D341Med (cell line): ENCODE measurements around the gene RHCG.
A peak's percentile ranks its signal among the peaks of the same experiment; 100 is the strongest.

Source experiments
- DNase-seq: peaks from one replicate; pipeline ENCODE4 v3.0.0; 2012; ENCODE audit warnings: low spot score

The RHCG gene

DNA sequence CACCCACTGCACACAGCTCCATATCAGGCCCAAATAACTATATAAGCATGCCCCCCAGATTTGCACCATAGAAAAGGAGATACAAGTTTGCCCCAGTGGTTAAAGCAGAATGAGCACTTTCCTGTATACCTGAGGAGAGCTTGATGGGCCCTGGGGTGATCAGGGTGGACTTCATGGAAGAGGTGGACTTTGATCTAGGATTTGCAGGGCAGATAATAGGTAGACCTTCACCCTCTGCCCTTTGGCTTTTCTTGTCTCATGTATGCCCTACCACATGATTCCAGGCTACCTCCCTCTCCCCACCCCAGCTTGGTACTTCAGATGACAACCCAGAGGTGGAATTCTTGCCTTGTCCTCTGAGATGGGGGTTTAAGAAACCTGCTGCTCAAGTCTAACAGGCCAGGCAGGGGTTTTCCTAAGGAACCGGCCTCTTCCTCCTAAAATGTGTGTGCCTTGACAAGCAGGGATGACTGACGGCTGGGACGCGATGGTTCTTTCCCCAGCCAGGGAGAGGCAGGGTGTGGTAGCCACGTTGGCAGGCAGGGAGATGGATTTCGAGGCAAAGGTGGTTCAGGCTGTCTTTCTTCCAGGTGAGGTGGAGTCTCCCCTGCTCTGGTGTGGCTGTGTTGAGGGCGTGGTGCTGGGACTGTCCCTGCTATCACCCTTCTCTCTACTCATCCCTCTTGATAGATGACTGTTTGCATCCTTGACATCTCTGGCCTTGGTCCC lies 6.6 kb upstream of the RHCG start:
- DNase-seq, result no peak

GRCh38 chr15:89501646-89502045 lies 5.3 kb upstream of the RHCG start:
- DNase-seq, result no peak

GRCh38 chr15:89500397-89501270 lies 4.3 kb upstream of the RHCG start:
- DNase-seq, result no peak

- no peak for DNase-seq
Observed at GRCh38 chr15:89499156-89499555, 2.8 kb upstream of the RHCG start.

GRCh38 chr15:89498574-89498906 lies 2.2 kb upstream of the RHCG start:
- DNase-seq, result no peak

- DNase-seq, result no peak
Observed at GRCh38 chr15:89497231-89497630, 848 bp upstream of the RHCG start.

GRCh38 chr15:89495638-89496145 lies 691 bp downstream of the RHCG start:
- DNase-seq, result no peak

DNA sequence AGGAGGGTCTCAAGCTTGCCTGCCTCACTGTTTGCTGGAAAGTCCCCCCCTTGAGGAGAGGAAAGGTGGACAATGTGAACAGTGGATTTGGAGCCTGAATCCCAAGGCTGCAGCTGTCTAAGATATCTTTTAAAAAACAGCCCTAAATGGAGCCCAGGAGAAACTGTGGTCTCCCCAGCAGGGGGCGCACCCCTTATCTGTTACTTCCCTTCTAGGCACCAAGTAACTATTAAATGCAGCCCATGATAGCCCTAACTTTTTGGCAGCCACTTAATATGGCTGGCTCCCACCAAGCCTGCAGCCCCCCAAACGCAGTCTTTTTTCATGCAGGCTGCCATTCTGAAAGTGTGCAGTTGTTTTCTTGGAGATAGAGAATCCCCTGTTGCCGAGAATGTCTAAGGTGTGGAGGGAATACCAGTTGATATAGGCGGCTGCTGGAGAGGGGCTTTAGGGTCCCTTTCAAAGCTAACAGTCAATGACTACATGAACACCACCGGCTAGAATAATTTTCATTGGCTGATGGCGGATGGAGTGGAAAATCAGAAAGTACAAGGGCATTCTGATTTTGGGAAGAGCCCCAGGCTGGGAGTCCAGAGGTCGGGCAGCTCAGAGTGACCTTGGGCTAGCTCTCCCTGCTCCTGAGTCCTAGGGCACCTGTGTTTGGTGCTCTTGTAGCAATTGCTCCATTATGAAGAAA lies 1.3 kb downstream of the RHCG start:
- DNase-seq, result no peak

GRCh38 chr15:89494031-89494430 lies 2.4 kb downstream of the RHCG start:
- DNase-seq, result no peak

GRCh38 chr15:89492934-89493631 lies 3.3 kb downstream of the RHCG start:
- DNase-seq, result no peak

DNA sequence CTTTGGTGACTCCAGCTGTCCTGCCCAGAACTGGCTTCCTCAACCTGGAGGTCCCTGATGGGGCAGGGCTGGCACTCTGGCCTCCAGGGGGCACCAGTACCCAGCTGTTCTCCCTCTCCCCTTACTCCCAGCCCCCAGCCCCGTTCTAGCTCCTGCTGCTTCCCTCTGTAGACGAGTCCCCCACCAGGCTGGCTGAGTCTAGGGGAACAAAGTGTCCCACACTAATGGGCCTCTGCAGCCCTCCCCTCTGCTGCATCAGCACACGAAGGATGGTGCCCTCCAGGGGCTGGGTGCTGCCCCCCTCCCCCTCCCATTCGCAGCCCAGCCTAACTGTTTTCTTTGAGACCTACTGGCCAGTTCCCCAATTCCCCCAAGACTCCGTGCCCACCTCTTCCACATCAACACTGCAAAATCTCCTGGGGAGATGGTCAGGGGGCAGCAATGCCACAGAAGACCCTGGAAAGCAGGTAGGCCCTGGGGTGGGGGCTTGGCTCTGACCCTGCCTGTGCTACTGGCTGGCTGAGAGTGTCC lies 4.2 kb downstream of the RHCG start:
- peak; percentile 72 for DNase-seq

DNA sequence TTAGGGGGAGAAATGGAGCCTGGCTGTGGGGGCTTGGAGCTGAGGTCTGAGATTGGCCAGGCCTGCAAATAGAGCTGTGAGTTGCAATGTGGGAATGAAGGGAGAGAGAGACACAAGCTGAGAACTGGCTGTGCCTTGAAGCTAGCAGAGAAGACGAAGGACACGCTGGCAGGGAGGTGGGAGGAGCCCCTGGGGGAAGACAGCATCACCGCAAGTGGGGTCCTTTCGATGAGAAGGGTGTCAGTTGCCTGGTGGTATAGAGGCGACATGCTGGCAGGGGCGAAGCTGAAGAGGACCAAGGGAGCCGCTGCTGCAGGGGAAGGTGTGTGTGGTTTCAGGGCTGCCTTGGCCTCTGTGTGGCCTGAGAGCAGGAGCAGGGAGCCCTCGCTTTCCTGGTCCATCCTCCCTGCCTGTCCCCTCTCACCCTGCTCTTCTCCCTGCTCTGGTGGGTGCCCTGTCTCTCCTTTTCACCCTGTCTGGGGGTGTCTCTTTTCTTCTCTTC lies 5.5 kb downstream of the RHCG start:
- DNase-seq, result no peak

DNA sequence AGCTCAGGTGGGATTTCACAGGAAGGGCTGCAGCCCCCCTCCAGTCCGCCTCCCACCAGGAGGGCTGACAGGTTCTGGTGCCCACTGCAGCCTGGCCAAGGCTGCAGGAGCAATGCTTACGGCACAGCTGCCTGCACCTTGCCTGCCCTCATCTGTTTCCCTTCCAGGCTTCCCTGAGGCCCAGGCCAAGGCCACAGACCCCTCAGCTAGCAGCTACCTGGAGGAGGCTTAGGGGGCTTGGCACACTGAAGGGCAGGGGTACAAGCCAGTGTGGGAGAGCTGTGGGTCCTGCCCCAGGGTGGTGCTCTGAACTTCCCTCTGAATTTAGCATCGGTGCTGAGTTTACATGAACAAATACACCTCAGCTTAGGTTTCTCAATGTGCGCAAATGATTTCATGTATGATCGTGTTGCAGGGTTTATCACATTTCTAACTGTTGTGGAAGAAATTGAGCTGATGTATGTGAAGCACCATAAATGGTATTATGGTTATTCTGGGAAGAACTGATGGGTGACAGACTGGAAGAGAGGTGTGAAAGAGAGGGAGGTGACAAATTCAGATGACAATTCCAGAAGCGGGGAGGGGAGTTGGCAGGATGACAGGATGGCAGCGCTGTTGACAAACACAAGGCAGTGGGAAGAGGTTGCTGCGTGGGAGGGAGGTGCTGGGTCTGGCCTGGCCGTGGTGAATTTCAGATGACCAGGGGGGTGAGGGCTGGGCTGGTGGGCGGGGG lies 6.1 kb downstream of the RHCG start:
- DNase-seq, result no peak

DNA sequence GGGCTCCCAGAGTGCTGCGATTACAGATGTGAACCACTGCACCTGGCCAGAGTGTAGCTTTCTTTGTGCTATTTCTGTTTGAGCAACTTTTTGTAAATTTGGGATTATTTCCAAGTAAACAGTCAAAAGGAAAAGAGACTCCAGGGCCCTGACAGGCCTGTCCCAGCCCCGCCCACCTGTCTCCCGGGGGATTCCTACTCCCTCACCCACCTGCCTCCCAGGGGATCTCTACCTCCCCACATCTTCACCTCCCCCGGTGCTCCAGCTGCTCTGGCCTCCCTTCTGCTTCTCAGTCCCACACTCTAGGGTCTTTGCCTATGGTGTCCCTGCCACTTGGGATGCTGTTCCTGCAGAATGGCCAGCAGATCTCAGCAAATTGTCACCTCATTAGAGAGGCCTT lies 7.0 kb downstream of the RHCG start:
- no peak for DNase-seq

DNA sequence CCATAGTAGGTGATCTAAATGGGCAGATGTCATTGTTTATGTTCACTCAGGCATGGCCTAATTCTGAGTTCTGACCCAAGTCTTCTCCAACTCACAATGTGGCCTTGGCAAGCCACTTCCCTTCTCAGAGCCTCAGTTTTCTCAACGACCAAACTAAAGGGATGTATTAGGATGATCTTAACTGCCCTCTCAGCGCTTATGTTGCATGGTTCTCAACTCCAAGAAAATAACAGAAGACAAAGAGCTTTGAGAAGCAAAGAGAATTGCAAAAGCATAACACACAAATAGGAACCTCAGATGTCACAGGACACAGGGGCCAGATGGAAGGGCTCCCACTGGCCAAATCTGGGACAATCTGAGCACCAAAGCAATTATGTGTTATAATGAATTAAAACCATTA lies 8.6 kb downstream of the RHCG start:
- DNase-seq, result no peak

- DNase-seq, result no peak
Observed at GRCh38 chr15:89486726-89487050, 9.7 kb downstream of the RHCG start.

DNA sequence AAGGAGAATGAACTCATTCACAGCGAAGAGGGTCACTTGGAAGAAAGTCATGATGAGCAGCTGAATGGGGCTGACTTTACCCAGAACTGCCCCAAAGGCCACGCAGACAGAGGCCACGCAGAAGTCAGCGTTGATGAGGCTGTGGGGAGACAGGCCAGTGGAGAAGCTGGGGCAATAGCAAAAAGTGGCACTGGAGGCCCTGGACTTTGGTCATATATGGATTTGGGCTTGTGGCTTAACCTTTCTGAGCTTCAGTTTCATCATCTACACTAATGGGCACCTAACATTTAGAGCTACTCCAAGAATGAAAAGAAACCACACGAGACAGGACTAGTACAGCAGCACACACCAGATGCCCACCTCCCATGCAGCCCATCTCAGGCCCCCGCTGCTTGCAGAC lies 13.3 kb downstream of the RHCG start:
- no peak for DNase-seq

- DNase-seq, result no peak
Observed at GRCh38 chr15:89482139-89482538, 14.2 kb downstream of the RHCG start.

DNA sequence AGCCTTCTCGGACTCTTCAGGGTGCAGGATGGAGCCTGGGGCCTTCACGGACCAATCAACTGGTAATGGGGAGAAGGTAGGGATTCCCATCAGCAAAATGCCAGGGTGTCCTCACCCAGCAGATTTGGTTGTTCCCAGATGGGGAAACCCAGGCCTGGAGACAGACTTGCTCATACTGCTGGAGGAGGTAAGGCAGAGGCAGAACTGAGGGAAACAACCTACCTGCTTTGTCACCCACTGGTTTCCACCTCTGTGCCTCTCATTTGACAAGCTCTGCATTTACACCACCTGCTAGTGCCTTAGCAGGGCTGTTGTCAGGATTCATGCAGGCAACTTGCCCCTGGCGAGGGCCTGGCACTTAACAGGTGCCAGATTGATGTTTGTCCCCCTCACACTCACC lies 15.9 kb downstream of the RHCG start:
- no peak for DNase-seq

DNA sequence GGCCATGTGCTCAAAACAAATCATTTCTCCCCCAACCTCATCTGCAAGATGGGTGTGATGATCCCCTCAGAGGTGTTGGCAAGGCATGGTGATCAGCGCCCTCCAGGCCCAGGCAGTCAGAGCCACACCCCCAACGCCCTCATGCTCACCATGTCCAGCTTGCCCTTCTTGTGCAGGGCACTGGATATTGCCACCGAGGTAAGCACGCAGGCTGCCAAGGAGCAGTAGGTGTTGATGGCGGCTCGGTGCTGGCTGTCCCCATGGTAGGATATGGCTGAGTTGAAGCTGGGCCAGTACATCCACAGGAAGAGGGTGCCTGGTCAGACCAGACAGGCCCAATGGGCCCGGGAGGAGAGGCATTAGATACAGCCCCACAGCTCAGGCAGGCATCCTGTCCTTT lies 17.2 kb downstream of the RHCG start:
- DNase-seq, result no peak
